Nephron progenitor cell (in vitro differentiated cells): ENCODE results near the gene FAM117A.

Experiments used
- DNase-seq: peaks from one replicate; pipeline ENCODE4 v3.0.0; 2021
- H3K27ac Mint-ChIP-seq: 2 replicates; pipeline ENCODE4 v1.8.0; 2021; ENCODE audit warnings: mild to moderate bottlenecking, moderate library complexity, mixed read lengths
- H3K27me3 Mint-ChIP-seq: 2 replicates; pipeline ENCODE4 v1.8.0; 2021; ENCODE audit warnings: mild to moderate bottlenecking, low read depth, mixed read lengths; ENCODE audit not compliant: poor library complexity
- H3K36me3 Mint-ChIP-seq: 2 replicates; pipeline ENCODE4 v1.8.0; 2021; ENCODE audit warnings: low read depth, mixed read lengths
- H3K4me1 Mint-ChIP-seq: 2 replicates; pipeline ENCODE4 v1.8.0; 2021; ENCODE audit warnings: mixed read lengths
- H3K4me3 Mint-ChIP-seq: 2 replicates; pipeline ENCODE4 v1.8.0; 2021; ENCODE audit warnings: mild to moderate bottlenecking, moderate library complexity, mixed read lengths
- H3K9me3 Mint-ChIP-seq: 2 replicates; pipeline ENCODE4 v1.8.0; 2021; ENCODE audit warnings: mild to moderate bottlenecking, moderate library complexity, mixed read lengths
- CTCF ChIP-seq: fragments of 200-600 bp; sonication (generic); IDR thresholded peaks from 2 replicates; pipeline ENCODE4 v1.5.0; 2021; ENCODE audit warnings: antibody characterized with exemption

The FAM117A gene

DNA sequence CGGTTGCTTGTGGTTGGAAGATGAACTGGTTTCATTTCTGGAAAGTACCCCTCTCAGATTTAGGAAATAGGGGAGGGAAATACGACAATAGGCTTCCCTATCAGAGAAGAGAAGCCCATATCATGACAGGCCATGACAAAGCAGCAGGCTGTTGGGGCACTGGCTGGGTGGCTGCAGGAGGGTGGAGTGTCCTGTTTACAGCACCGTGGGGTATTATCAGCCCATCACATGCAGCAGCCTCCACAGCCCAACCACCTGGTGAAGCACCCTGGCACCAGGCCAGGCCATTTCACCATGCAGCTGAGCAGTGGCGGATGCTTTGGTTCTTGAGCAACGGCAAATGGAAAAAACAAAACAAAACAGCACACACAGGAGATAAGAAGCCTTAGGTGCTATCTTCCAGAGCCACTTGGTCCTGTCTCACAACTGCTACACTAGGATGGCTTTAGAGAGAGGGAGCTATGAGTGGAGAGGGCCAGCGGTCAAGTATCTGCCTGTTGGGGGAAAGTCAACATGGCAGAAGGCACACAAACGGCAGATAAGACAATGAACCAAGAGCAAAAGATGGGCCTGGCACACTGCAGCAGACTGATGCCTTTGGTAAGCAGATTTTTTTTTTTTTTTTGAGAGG, 24.2 kb downstream of the FAM117A start:
- no peak for DNase-seq
- H3K27ac Mint-ChIP-seq = peak overlapping the region; percentile 84

GRCh38 chr17:49738456-49739163, 25.3 kb downstream of the FAM117A start:
- no peaks in the 10 kb centered on the region for H3K27me3 Mint-ChIP-seq
- H3K4me1 Mint-ChIP-seq = no peaks in the 10 kb centered on the region
- no peak overlapping the region for H3K27ac Mint-ChIP-seq
- H3K36me3 Mint-ChIP-seq = peaks cover 14% of the 10 kb centered on the region
- no peak overlapping the region for H3K4me3 Mint-ChIP-seq
- no peak for TF ChIP-seq CTCF
- DNase-seq = no peak
- H3K9me3 Mint-ChIP-seq = peaks cover 4% of the 10 kb centered on the region

More for the DNA sequence above, 24.2 kb downstream of the FAM117A start:
- Mint-ChIP-seq H3K36me3 (peaks cover 12% of the 10 kb centered on the region), H3K9me3 (peaks cover 4% of the 10 kb centered on the region), H3K4me1 (no peaks in the 10 kb centered on the region), H3K4me3 (no peak overlapping the region), H3K27me3 (no peaks in the 10 kb centered on the region)
- TF ChIP-seq CTCF = no peak

- DNase-seq = no peak
- TF ChIP-seq CTCF = no peak
- Mint-ChIP-seq H3K27me3 (no peaks in the 10 kb centered on the region), H3K4me3 (no peak overlapping the region), H3K9me3 (peaks cover 4% of the 10 kb centered on the region), H3K4me1 (no peaks in the 10 kb centered on the region), H3K36me3 (peaks cover 21% of the 10 kb centered on the region), H3K27ac (no peak overlapping the region)
Measured at GRCh38 chr17:49734515-49735490, 29.1 kb downstream of the FAM117A start.

- H3K9me3 Mint-ChIP-seq = peaks cover under 1% of the 10 kb centered on the region
- peaks cover 21% of the 10 kb centered on the region for H3K36me3 Mint-ChIP-seq
- no peaks in the 10 kb centered on the region for H3K4me1 Mint-ChIP-seq
- H3K27me3 Mint-ChIP-seq = no peaks in the 10 kb centered on the region
- H3K27ac Mint-ChIP-seq = no peak overlapping the region
- DNase-seq = no peak
- no peak overlapping the region for H3K4me3 Mint-ChIP-seq
- TF ChIP-seq CTCF = no peak
Measured at GRCh38 chr17:49731435-49731831, 32.5 kb downstream of the FAM117A start.

DNA sequence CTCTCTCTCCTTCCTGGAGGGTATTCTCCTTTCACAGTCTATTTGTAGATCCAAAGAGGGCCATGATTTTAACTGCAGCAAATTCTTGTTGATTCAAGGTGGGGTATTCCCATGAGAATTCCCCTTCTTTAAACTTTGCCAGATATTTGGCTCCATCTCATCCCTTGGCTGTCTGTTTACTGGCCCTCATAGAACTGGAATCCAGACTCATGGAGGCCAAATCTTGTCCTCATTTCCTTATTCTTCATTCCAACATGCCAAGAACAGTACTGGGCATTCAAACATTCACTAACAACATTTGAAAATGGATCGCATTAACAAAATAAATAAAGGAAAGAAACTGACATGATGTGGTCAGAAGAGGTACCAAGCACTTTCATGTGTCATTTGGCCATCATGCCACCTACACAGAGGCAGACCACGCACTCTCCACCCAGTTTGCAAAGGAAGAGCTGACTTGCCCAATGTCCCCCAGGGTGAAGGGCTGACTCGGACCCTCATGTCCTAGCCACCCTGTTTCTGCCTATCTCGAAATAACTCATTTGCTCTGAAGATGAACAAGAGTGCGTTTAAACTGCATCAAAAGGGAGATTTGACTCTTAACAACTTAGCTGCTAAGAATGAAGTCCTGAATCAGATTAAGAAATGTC, 33.0 kb downstream of the FAM117A start:
- no peak for DNase-seq
- H3K27ac Mint-ChIP-seq = no peak overlapping the region
- peaks cover 21% of the 10 kb centered on the region for H3K36me3 Mint-ChIP-seq
- H3K4me1 Mint-ChIP-seq = no peaks in the 10 kb centered on the region
- H3K9me3 Mint-ChIP-seq = peaks cover 1% of the 10 kb centered on the region
- H3K4me3 Mint-ChIP-seq = no peak overlapping the region
- TF ChIP-seq CTCF = no peak
- H3K27me3 Mint-ChIP-seq = no peaks in the 10 kb centered on the region
